ENCODE measurements around the gene QSOX1.

GRCh38 chr1:180156201-180156600, 1.5 kb downstream of the QSOX1 start:
- TF ChIP-seq SP1 (CRISPR knock-in tag; conservative IDR thresholded peaks at IDR 0.05) (no peak), CTCF (IDR thresholded peaks at IDR 0.05) (no peak), ZNF219 (CRISPR knock-in tag; IDR thresholded peaks at IDR 0.05; ENCODE audit: borderline replicate concordance) (no peak)

All from WTC11 (cell line).